NCI-H524 (cell line): ENCODE results near the gene HSPA14.
"Not testable (repeated sequence)": the region's sequence is repeated elsewhere in the genome, so short reads cannot be mapped to it uniquely, and the experiment has no call there.

Experiments
- DNase-seq, 2 experiments: peaks; one replicate each; lab custom pipeline; 2025; lab: John Stamatoyannopoulos, UW

HSPA14 gene

GRCh38 chr10:14880229-14880628, 42.1 kb downstream of the HSPA14 start:
- DNase-seq, result no peak

GRCh38 chr10:14884082-14884481, 46.0 kb downstream of the HSPA14 start:
- no peak for DNase-seq

- no peak for DNase-seq
These were observed 51.2 kb downstream of the HSPA14 start for GRCh38 chr10:14889318-14889717.

GRCh38 chr10:14891151-14891550, 53.0 kb downstream of the HSPA14 start:
- DNase-seq, result no peak

GRCh38 chr10:14904316-14904732, 66.2 kb downstream of the HSPA14 start:
- peak in 1 of 2 experiments; percentile 2 for DNase-seq

- no peak for DNase-seq
These were observed 66.8 kb downstream of the HSPA14 start for GRCh38 chr10:14904864-14905263.

- DNase-seq, result no peak
These were observed 67.8 kb downstream of the HSPA14 start for GRCh38 chr10:14905890-14906289.

- DNase-seq, result no peak
These were observed 68.7 kb downstream of the HSPA14 start for GRCh38 chr10:14906765-14907164.

- not testable (repeated sequence) for DNase-seq
These were observed 69.5 kb downstream of the HSPA14 start for GRCh38 chr10:14907591-14907990.

- DNase-seq, result no peak
These were observed 71.0 kb downstream of the HSPA14 start for GRCh38 chr10:14909101-14909500.

GRCh38 chr10:14910953-14911352, 72.8 kb downstream of the HSPA14 start:
- DNase-seq, result no peak

GRCh38 chr10:14911801-14912200, 73.7 kb downstream of the HSPA14 start:
- no peak for DNase-seq

- no peak for DNase-seq
These were observed 78.5 kb downstream of the HSPA14 start for GRCh38 chr10:14916600-14916999.

GRCh38 chr10:14917827-14918226, 79.7 kb downstream of the HSPA14 start:
- no peak for DNase-seq

- no peak for DNase-seq
These were observed 80.9 kb downstream of the HSPA14 start for GRCh38 chr10:14918964-14919363.
